ENCODE data around the gene UBALD2. TPM values are rescaled to one million over a fixed set of nuclear protein-coding genes. Genes with fewer than 3 reads are reported as not detected.
"Not testable (repeated sequence)": the region's sequence is repeated elsewhere in the genome, so short reads cannot be mapped to it uniquely, and the experiment has no call there.

The UBALD2 gene
- total RNA-seq, 1 donor from 2014 or later = 8.2 TPM

GRCh38 chr17:76278268-76278908 lies 13.2 kb downstream of the UBALD2 start:
- DNase-seq = no peak

- peak; percentile 61 for DNase-seq
These were observed 14.0 kb downstream of the UBALD2 start for GRCh38 chr17:76278952-76279741.

DNA sequence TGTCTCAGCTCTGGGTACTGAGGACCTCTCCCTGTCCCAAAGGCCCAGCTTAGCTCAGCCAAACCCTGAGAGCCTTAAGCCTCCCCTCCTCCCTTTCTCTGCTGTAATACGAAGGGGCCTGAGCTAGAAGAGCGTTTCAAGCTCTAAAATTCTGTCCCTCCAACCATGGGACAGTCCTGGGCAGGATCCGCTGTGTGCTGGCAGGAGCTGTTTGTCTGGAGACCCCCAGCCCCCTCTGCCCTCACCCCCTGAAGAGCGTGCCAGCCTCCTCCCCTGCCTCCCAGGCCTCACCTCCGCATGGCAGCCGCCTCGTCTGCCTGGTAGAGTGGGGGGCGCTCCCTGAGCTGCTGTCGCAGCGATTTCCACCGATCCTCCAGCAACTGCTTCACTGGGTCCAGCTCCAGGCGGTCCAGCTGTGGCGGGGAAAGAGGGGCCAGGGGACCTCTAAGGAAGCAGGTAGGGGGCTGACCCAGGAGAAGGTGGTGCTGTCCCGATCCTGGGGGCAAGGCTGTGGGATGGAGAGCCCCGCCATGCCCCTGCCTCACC lies 14.7 kb downstream of the UBALD2 start:
- DNase-seq = no peak

- DNase-seq = no peak
These were observed 15.5 kb downstream of the UBALD2 start for GRCh38 chr17:76280650-76281049.

DNA sequence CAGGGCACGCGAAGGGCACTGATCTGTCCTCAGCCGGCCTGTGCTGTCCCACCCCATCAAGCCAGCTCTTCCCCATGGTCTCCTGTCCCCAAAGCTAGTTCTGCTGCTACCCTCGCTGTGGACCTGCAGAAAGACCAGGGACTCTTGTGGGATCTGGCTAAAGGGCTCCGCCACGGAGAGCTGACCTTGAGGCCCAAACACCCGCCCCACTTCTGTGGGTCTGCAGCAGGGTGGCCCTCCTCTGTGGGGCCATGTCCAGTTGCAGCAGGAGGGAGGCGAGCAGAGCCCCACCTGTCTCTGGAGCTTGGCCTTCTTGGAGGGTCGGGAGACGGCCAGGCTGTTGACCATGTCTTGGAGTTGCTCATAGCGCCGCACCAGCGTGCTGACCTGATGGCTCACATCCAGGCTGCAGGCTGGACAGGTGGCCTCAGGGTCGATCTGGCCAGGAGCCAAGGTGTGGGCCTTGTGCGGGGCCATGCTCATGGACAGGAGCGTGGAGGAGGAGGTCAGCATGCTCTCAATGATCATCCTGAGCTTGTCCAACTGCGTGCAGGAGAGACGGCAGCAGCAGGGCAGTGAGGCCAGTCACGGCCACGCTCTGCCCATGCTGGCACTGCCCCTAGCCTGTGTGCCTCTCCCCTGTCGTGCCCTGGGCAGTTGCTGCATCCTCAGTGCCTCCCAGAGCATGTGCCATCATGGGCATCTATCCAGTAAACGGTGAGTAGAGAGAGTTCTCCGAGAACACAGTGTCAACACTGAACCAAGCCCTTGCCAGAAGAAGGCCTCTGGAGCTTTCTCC lies 16.6 kb downstream of the UBALD2 start:
- no peak for DNase-seq

DNA sequence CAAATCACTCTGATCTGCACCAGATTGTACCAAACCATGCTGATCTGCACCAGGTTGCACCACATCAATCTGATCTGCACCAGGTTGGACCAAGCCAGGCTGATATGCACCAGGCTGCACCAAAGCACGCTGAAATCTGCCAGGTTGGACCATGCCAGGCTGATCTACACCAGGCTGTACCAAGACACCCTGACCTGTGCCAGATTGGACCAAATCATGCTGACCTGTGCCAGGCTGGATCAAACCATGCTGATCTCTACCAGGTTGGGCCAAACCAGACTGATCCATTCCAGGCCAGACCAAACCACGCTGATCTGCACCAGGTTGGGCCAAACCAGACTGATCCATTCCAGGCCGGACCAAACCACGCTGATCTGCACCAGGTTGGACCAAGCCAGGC lies 27.4 kb downstream of the UBALD2 start:
- DNase-seq = no peak

DNA sequence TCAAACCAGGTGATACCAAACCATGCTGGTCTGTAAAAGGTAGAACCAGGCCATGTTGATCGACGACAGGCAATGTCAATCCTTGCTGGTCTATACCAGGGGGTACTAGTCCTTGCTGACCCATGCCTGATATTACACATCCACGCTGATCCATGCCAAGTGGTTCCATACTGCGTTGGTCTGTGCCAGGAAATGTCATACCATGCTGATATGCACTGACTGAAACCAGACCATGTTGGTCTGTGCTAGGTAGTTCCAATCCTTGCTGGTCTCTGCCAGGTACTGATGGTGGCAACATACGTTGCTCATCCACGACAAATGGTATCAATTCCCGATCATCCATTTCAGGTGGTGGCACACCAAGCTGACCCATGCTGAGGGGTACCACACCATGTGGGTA lies 28.0 kb downstream of the UBALD2 start:
- no peak for DNase-seq

- no peak for DNase-seq
These were observed 31.0 kb downstream of the UBALD2 start for GRCh38 chr17:76296186-76296585.

DNA sequence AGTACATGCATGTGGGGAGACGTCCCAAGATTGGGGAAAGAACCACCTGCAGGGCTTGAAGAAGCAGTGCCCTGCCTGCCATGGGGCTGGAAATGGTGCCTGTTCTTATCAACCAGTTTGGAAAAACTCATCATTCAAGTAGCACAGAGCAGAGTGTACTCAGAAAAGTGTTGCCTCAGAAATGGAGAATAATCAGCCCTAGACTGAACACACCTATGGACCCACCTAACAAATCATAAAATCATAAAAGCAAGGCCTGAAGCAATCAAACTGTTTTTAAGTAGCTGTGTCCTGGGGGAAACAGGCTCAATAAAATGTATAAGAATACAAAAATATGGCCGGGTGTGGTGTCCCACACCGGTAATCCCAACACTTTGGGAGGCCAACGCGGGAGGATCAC lies 31.7 kb downstream of the UBALD2 start:
- DNase-seq = no peak

DNA sequence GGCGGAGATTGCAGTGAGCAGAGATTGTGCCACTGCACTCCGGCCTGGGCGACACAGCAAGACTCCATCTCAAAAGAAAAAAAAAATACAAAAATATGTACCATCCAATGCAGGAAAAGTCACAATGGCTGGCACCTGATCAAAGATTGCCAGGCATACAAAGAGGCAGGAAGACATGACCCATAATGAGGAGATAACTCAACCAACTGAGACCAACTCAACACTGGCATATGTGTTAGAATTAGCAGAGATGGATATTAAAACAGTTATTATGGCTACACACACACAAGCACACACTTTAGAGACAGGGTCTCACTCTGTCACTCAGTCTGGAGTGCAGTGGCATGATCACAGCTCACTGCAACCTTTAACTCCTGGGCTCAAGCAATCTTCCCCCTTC lies 32.3 kb downstream of the UBALD2 start:
- DNase-seq = no peak

DNA sequence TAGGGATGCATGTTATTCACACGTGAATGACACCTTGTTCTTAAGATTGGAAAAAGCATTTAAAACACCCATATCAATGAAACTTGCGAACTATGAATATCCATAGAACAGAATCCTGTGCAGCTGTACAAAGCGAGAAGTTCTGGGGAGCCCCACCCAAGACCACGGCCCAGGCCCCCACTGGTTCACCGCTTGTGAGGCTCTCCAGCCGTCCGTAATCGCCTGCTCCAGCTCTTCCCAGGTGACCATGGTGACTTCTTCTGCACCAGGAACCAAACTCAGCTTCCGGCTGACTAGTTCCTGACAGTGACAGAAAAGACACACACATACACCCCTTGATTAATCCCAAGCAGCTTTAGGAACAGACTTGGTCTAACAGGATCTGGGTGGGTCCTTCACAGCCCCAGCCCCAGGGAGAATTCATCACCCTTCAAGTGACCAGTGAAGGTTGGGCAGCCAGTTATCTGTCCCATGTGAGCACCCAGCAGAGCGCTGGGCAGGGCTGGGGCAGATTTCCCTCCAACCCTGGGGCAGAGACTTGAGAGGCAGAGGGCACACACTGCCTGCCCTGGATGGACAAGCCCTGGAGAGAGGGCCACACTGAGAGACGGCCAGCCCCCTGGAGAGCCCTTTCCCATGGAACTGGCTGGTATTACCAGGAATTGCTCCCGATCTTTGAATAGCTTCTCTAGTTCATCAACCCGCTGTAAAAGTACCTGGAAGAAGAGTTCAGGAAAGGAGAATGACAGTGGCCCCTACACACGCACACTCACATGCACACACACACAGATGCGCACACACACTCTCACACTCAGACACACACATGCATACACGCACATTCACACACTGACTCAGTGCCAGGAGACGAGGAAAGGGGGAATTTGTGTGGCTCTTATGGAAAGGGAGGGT lies 39.3 kb downstream of the UBALD2 start:
- DNase-seq = no peak

DNA sequence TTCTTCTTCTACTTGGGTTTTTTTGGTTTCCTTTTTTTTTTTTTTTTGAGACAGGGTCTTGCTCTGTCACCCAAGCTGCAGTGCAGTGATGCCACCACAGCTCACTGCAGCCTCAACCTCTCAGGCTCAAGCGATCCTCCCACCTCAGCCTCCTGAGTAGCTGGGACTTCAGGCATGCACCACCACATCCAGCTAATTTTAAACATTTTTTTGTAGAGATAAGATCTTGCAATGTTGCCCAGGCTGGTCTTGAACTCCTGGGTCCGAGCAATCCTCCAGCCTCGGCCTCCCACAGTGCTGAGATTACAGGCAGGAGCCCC lies 39.9 kb downstream of the UBALD2 start:
- DNase-seq = not testable (repeated sequence)

GRCh38 chr17:76307299-76307965 lies 42.3 kb downstream of the UBALD2 start:
- DNase-seq = no peak

DNA sequence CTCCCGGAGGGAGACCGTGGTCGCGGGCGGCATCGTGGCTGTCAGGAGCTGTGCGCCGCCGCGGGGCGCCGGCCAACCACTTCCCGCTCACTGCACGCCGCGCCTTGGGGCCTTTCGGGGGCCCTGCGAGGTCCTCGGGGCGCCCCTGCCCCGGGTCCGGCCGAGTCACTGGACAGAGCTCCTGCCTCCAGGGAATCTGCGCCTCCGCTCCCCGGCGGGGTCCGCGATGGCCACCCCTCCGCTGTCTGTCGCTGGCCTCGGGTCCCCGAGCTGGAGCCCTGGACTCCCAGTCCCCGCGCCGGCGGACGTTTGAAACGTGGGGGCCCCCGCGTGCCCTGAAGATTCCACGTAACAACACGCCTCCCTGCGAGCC lies 42.8 kb downstream of the UBALD2 start, which contains the start of gene QRICH2:
TSS of gene QRICH2 (minus strand) at position 311 of the 373 bp plus-strand sequence. CDS start at position 33, 278 bp downstream.
- no peak for DNase-seq

- no peak for DNase-seq
These were observed 44.3 kb downstream of the UBALD2 start for GRCh38 chr17:76309461-76309860.

GRCh38 chr17:76312735-76313134 lies 47.6 kb downstream of the UBALD2 start:
- DNase-seq = no peak

DNA sequence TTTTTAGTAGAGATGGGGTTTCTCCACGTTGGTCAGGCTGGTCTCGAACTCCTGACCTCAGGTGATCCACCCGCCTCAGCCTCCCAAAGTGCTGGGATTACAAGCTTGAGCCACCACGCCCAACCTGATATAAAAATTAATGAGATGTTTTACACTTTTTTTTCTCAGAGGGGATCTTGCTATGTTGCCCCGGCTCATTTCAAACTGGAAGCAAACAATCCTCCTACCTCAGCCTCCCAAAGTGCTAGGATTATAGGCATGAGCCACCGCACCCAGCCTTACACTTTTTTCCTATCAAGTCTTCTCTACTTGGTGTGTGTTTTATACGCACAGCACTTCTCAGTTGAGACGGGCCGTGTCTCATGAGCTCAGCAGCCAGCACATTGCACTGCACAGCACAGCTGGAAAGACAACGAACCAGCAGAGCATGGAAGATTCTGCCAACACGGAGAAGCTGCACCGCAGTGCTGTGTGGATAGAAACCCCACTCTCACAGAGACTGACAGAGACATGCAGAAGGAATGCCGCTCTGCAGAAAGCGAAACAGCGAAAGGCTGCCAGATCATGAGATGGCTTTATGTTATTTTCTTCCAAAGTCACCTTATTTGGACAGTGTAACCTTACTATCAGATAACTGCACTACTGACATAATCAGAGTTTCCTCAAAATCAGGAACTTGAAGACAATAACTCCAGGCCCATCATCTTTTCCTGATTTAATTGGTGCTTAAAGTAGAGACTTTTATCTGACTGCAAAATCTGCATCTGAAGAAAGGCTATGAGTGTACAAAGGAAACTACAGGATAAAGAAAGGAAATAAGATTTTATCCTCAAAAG lies 49.5 kb downstream of the UBALD2 start:
- DNase-seq = no peak

GRCh38 chr17:76317535-76317934 lies 52.4 kb downstream of the UBALD2 start:
- DNase-seq = no peak

DNA sequence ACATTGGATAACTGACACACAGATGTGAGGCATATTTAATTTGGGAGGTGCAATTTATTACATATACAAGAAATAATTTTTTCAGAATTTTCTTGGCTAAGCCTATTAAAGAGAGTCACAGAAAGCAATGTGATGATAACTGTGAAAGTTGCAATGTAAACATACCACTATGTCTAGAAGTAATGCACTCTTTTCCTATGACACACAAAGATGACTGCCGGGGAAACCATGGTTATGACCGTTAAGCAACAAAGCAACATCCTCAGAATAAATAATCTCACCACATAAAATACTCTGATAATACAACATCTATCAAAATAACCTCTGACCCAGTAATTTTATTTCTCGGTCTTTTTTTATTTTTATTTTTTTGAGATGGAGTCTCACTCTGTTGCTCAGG lies 53.4 kb downstream of the UBALD2 start:
- no peak for DNase-seq

All from skin of body (tissue), 2 donors.